ENCODE measurements around the gene PIAS2.
"Not testable (repeated sequence)": the region's sequence is repeated elsewhere in the genome, so short reads cannot be mapped to it uniquely, and the experiment has no call there.

Gene PIAS2, protein sequence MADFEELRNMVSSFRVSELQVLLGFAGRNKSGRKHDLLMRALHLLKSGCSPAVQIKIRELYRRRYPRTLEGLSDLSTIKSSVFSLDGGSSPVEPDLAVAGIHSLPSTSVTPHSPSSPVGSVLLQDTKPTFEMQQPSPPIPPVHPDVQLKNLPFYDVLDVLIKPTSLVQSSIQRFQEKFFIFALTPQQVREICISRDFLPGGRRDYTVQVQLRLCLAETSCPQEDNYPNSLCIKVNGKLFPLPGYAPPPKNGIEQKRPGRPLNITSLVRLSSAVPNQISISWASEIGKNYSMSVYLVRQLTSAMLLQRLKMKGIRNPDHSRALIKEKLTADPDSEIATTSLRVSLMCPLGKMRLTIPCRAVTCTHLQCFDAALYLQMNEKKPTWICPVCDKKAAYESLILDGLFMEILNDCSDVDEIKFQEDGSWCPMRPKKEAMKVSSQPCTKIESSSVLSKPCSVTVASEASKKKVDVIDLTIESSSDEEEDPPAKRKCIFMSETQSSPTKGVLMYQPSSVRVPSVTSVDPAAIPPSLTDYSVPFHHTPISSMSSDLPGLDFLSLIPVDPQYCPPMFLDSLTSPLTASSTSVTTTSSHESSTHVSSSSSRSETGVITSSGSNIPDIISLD

DNA sequence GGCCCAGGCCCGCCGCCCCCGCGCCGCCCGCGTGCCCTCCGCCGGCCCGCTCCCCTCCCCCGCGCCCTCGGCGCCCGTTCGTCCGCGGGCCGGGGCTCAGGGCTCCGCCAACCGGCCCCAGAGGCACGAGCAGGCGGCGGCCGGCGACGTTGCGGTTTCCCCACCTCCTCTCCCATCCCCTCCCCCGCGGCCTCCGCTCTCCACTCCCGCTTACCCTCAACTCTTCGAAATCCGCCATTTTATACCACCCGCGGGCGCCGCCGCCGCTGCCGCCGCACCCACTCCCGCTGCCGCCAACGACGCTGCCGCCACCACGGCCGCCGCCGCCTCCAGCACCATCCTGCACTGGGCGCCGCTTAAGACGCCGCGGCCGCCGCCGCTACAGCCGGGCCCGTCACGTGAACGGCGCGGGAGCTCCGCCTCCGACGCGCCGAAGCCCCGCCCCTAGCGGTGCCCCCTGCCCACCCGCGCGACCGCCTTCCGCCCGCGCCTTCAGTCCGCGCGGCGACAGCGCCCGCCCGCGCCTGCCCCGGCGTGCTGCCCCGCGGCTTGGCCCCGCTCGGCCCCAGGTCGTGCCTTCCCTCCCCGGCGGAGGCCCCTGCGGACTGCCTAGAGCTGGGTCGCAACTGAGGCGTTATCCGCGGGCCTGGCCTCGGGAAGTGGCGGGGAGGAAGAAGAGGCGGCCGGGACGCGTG lies at the start of gene PIAS2, which contains the start of gene KATNAL2:
TSS of gene PIAS2 (minus strand) at position 400 of the 695 bp plus-strand sequence. CDS start at position 238, 162 bp downstream.
TSS of gene KATNAL2 (plus strand) at position 495 of the 695 bp plus-strand sequence. CDS start 29,271 bp downstream, outside the sequence.
- DNase-seq = peak; percentile 86

DNA sequence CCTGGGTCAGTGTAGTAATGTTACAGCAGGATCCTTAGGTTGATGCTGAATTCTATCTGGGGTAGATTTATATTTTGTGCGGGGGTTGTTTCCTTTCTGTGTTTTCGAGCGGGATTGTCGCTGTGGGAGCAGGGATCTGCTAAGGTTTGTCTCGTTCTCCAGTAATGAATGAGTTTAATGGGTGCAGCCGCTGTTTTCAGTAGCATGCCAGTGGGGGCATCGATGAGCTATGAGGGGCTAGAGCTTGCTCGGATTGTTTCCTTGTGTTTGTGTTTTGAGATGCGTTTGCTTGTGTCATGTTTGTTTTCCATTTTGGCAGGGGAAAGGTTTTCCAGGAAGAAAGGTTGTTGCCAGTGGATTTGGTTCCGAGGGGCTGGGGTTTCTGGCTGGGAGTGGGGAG lies 49.0 kb upstream of the PIAS2 start:
- not testable (repeated sequence) for DNase-seq

DNA sequence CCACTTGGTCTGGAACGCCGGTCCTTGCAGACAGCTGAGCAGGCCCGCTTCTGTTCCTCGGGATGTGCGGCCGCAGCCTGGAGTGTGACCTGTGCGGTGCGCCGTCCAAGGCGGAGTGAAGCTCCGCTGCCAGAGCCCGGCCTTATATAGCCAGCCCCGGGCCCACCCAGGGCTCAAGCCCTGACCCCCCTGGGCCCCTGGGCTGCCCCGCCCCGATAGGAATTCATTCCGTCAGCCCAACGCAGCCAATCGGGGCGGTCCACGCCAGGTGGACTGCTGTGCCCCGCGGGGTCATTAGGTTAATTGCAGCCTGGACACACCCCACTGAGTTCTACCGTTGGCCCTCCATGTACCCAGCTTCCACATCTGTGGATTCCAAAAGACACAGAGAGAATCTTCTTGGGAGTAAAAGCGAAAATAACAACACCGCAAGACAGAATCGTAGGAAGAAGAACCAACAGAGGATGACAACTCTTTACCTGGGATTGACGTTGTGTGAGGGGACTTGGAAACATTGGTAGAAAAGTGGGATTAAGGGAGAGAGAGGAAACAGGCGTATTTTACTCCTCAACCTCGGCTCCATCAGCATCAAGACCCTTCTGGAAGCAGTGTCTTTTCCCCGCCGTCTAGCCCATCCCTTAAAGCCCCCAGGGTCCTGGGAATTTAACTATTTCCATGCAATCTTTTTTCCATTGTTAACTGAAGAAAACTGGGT lies 47.4 kb upstream of the PIAS2 start:
- not testable (repeated sequence) for DNase-seq

DNA sequence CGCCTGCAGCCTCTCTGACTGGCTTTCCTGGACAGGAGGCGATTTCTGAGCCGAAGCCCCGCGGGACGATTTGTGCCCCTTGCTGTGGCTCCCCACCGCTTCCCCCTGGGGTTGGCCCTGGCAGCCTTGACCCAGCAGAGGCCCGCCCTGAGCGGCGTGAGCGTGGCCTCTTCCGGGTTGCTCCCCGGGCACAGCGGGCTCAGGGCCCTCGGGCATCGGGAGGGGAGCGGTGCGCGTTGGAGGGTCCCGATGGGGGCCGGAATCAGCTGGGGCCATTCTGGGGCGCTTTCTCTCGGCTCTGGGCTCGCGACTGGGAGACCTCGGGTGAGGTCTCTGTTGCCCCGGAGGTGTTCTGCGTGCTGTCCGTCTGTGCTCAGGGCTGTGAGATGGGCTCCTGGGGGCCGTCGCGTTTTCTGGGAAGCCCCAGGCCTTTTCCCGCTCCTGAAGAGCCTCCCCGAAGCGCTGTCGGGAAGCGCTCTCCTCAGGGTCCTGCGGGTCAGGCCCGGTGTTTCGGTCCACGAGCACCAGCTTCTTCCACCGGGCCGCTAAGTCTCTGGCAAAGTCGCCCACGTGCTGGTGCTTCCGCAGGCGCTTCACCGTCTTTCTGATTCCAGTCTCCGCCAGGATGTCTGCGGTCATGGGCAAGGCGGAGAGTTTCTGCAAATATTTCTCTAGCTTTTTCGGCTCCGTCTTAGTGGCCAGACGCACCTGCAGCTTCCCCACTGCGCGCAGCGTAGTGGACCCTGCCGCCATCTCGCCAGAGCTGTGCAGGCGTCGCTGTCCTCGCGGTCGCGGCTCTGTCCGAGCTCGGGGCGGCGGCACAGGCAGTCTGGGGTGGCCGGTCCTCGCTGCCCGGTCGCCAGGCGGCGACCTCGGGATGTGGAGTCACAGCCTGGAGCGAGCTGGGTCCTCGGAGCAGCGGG lies 46.6 kb upstream of the PIAS2 start:
- DNase-seq = not testable (repeated sequence)

DNA sequence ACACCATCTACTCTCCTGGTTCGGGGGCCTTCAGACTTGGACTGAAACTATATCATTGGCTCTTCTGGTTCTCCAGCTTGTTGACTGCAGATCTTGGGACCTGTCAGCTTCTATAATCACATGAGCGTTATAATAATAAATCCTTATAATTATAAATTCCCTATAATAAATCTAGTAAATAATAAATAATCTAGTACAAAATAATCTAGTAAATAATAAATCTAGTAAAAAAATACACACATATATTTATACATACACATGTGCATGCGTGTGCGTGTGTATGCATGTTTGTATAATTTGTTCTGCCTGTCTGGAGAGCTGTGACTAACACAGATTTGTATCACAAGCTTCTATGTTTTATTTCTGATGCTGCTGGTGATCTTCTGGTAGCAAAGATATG lies 40.9 kb upstream of the PIAS2 start:
- DNase-seq = no peak

DNA sequence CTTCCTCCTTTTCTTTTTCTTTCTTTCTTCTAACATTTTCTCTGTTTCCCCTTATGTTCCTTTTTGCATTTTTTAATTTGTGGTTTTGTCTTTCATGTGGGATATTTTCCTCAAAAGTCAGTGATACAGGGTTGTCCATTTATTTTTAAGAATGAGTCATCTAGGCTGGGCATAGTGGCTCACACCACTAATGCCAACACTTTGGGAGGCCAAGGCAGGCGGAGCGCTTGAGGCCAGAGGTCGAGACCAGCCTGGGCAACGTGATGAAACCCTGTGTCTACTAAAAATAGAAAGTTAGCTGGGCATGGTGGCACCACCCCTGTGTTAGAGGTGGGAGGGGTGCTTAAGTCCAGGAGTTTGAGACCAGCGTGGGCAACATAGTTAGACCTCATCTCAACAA lies 35.9 kb upstream of the PIAS2 start:
- no peak for DNase-seq

DNA sequence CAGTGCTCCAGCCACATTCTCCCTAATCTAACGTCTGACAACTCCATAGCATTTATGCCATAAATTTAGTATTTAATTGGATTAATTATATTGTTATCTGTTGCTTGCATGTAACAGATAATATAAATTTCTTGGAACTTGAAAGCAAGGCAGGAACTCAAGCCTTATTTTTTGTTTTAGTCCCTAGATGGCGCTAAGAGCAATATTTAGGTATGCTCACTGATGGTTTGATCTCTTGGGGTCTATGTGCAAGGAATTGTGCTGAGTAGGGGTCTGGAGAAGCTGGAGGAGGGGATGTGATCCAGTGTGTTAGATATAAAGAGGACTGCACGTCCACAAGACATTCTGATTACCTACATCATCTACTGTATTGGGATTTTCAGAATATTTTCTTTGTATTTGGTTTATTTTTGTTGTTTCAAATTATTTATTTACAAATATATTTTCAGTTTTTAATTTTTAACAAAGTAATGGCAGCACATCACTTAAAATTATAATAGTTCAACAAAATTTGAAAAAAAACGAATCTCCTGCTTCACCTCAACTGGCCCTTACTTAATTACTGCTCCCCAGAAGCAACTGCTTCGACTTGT lies 32.9 kb upstream of the PIAS2 start:
- no peak for DNase-seq

DNA sequence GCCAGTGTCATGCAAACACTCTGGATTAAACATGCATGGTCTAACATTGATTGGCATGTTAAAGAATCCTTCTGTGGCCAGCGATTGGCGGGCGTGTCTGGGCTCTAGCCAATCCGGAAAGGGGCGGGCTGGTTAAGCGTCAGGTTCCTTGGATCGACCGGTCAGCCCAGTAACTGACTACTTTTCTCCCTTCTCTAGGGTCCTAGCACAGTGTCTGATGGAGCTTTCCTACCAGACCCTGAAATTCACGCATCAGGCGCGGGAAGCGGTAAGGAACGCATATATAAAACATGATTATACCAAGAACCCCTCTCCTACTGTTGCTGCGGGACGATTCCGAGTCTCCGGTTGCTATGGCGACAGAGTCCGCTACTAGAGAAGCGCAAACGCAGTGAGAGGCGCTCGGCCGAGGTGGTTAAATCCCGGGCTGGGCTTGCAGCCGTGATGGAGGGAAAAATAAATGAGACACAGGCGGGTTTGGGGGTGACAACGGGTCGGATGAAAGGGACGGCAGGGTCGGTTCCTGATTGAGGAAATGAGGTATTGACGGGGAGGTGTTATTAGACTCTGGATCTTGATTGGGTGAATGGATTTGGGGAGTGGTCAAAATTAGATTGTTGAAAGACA lies 29.5 kb upstream of the PIAS2 start:
- DNase-seq = peak; percentile 96

DNA sequence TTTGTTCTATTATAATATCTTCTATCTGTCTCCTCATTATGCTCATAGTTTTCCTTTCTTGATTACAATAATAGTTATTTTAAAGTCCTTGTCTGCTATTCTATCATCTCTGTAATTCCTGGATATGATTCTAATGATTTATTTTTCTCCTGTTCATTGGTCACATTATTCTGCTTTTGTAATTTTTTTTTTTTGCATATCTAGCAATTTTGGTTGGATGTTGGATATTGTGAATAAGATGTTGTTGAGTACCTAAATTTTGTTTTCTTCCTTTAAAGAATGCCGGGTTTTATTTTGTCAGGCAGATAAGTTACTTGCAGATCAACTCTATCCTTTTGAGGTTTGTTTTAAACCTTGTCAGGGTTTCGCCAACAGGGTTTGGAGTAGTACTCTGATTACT lies 25.3 kb upstream of the PIAS2 start:
- DNase-seq = no peak

DNA sequence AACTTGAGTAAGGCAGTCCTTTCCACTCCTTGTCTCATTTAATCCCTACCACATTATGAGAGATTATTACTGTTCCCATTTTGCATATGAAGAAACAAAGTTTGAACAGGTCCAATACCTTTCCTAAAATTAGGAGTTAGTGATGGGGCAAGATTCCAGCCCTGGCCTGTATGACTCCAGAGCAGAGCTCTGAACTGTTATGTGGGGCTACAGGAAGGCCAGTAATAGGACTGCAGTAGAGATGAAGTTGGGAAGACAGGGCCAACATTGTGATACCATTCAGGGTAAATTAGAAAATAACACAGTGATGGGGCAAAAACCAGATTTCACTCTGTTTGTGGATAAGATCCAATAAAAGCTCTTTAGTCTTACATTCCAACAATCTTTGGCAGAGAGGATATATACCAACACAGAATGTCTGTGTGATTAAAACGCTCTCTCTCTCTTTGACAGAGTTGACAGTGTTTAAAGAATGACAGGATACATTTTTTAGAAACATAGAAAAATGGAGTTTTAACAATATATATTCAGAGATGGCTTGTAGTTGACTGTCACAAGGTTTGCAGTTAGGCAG lies 22.8 kb upstream of the PIAS2 start:
- no peak for DNase-seq

DNA sequence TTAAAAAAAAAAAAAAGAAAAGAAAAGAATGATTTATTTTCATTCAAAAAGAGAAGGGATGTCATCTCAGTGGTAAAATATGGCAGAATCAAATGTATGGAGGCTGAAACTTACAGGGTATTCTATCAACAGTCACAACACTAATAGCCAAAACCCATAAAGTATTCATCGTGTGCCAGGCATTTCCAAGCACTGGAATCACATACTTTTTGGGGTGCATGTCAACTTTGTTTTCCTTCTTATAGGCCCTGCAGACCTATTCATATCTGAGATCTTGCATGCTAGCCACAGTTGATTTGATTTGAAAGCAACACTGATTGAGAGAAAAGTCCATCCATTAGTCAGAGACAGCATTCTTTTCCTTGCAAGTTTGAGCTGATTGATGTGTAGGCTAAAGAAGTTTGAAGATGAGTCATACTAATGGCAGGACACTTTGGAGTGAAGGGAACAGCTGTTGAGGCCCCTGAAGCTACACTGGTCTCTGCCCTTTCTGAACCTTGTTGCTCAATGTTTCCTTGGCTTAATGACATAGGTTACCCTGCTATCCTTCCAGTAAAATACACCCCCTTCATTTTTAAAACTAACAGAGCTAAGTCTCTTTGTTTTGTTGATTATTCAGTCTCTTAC lies 22.1 kb upstream of the PIAS2 start:
- DNase-seq = peak; percentile 73

DNA sequence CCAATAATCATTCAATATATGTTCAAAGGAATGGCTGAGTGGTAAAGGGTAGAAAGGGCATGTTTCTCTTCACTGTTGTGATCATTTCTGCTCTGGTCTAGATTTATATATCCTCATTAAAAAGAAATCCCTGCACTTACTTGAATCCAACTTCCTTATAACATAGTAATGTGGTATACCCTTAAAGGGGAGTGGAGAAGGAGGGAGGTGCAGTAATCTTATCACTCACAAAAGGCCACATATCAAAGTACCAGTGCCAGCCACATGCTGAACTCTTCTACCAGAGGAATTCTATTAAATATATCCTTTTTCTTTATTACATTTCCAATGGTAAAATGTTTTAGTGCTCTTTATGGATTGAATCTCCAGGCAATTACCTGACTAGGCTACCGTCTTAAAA lies 3.3 kb upstream of the PIAS2 start:
- DNase-seq = no peak

DNA sequence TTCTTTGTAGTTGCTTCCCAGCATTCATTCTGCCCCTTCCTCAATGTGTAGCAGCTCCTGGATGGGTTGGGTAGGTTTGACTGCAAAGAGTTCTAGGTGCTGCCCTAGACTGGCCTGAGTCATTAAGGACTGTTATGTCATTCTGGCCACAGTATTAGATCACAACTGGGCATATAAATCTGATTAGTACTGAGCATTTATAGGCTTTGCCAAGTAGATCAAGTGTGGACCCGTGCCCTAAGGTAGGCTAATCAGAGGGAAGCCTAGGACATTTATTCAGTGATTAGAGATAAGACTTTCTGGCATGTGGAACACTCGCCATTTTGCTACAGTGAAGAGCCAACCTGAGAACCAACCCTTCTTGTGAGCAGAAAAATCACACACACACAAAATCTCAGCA lies 2.8 kb upstream of the PIAS2 start:
- DNase-seq = no peak

DNA sequence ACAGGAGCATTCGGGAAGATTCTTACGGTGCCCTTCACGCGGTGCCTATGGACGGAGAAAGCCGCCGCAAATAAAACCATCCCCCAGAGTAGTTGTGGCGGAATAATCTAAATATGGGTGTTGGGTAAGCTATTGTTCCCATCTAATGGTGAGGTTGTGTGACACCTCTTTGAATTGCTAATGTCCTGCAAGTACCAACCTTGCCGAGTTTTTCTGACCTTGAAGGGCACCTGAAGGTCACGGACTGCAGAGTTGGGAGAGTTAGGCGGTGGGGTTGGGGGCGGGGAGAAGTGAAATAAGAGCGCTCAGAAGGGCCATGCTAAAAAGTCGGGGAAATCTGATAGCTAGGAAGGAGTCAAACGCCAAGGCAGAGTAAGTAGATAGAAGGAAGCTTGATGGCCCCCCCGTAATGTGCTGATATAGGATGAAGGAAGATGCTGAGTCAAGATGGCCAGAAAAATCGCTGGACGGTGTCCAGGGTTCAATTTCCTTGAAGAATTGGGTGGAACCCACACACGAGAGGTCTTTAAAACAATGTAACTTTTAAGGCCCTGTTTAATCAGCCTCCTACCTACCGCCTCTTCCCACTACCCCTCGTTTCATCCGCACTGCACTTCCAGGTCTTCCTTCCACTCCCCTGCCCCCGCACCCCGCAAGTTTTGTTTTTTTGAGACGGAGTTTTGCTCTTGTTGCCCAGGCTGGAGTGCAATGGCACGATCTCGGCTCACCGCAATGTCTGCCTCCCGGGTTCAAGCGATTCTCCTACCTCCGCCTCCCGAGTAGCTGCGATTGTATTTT lies 695 bp upstream of the PIAS2 start:
- DNase-seq = no peak

DNA sequence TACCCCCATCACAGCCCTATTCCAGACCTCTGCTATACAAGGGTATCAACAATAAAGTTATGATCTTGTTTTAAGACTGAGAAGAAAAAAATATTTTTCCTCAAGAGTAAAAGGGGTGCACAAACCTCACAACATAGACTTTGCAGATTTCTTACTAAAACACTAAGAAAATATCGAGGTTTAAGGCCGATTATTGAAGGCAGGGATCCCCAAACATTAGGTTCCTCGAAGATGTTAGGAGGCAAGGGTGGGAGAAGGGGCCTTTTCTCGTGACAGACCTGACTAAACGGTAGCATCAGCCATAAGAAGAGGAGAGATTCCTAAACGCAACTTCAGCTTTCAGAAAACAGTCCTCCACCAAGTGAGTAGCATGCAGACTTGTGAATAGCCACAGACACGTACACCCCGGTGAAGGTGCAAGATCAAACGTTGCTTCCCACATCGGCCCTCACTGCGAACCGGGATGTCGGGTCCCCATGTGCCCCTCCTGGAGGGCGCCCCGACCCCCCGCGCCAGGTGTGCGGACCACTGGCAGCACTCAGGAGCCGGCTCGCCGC lies 678 bp downstream of the PIAS2 start:
- DNase-seq = peak; percentile 66

DNA sequence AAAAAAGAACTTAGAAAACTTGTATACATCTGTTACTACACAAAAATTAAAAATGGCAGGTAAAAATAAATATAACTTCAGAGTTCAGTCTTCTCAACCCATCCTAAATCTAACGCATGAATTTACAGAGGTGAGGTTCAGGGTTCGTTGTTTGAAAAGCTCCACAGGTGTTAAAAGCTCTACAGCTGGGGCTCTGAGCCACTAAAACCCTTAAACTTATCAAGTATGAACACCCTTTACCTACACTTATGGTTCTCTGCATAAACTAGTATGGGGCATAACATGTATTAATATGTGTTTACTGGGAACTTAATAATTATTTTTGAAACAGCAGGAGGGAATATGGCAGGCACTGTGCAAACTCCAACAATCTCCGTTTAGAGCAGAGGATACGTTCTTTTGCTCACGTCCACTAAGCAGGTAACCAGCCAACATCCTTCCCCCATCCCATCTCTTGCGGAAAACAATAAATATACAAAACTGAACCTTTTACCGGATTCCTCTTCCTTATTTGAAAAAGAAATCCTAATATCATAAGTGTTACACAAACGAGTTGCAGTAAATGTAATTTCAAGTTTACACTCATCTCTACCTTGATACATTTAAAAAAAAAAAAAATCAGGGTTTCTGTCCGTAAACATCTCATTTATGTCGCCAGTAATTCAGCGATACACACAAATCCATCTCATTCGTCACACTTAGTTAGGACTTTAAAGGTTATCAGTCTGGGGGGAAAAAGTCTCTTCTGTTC lies 1.3 kb downstream of the PIAS2 start:
- DNase-seq = no peak

DNA sequence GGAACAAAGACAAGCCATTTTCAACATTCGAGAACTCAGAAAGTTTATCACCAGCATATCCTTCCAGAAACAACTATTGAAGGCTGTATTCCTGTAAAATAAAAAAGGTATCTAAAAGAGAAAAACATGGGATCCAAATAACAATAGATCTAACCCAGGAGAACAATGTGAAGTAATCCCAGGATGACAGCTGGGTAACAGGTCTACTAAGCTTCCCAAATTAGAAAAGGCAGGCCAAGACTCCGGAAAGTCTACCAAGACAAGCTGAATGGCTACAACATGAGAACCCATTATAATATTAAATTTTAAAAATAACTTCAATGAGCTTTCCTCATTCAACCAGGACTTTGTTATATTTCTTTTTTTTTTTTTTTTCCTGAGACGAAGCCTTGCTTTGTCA lies 6.5 kb downstream of the PIAS2 start:
- no peak for DNase-seq

DNA sequence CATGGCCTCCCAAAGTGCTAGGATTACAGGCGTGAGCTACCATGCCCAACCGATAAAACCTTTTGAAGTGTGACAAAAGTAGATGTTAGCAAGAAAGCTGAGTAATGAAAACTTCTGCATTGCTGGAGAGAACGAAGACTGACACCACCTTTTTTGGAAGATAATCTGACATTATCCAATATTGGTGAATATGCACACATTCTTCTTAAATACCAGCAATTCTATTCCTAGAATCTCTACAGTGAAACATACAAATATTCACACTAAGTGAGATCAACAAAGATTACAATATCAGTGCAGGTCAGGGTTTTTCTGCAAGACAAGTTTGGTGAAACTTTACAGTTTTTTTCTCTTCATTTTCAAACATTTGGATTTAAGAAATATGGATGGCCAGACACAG lies 7.8 kb downstream of the PIAS2 start:
- no peak for DNase-seq
